K562 (cell line): ENCODE results near the gene SEZ6L. TPM values are rescaled to one million over a fixed set of nuclear protein-coding genes. Genes with fewer than 3 reads are reported as not detected.

Source experiments
- ARID4B ChIP-seq: sonication (generic); formaldehyde crosslinking; IDR thresholded peaks from 2 replicates; pipeline ENCODE4 v1.8.0; 2022; ENCODE audit warnings: mild to moderate bottlenecking, missing genetic modification reagents
- ATF7 ChIP-seq: fragments of 450-650 bp; IDR thresholded peaks from 2 replicates; pipeline ENCODE4 v1.7.1; 2014; ENCODE audit warnings: mild to moderate bottlenecking, moderate library complexity
- CCNT2 ChIP-seq: IDR thresholded peaks from 2 replicates; pipeline ENCODE4 v1.6.1; 2011; ENCODE audit warnings: borderline replicate concordance, low read depth, mild to moderate bottlenecking, moderate library complexity, mixed read lengths, low read length; ENCODE audit not compliant: insufficient read length; ENCODE audit errors: extremely low read depth
- CREM ChIP-seq: IDR thresholded peaks from 2 replicates; pipeline ENCODE4 v1.6.1; 2014; ENCODE audit warnings: antibody characterized with exemption, low read depth
- DACH1 ChIP-seq: fragments of 450-650 bp; IDR thresholded peaks from 2 replicates; pipeline ENCODE4 v1.6.1; 2018; ENCODE audit not compliant: partially characterized antibody
- HOXB6 ChIP-seq: fragments of 250-450 bp; sonication (Bioruptor Pico); IDR thresholded peaks from 2 replicates; pipeline ENCODE4 v1.5.1; 2022; ENCODE audit warnings: mild to moderate bottlenecking, borderline replicate concordance
- IRF2 ChIP-seq: sonication (generic); formaldehyde crosslinking; IDR thresholded peaks from 2 replicates; pipeline ENCODE4 v1.8.1; 2022; ENCODE audit warnings: mild to moderate bottlenecking, missing genetic modification reagents
- PHB2 ChIP-seq: fragments of 450-650 bp; IDR thresholded peaks from 2 replicates; pipeline ENCODE4 v1.6.1; 2017; ENCODE audit warnings: low read depth
- RB1 ChIP-seq: fragments of 450-650 bp; IDR thresholded peaks from 2 replicates; pipeline ENCODE4 v1.6.1; 2017; ENCODE audit warnings: low read depth, mild to moderate bottlenecking
- SMARCB1 ChIP-seq: IDR thresholded peaks from 2 replicates; pipeline ENCODE4 v1.6.1; 2011; ENCODE audit warnings: improper control_type of control experiment, low read depth; ENCODE audit not compliant: insufficient read length
- TBP ChIP-seq: optimal IDR thresholded peaks from 2 replicates; pipeline ENCODE3; 2011; ENCODE audit warnings: low read depth, low read length, improper control_type of control experiment
- ZNF445 ChIP-seq: fragments of 250-450 bp; sonication (Bioruptor Pico); IDR thresholded peaks from 2 replicates; pipeline ENCODE4 v1.4.0; 2020; ENCODE audit warnings: low read depth, mild to moderate bottlenecking, moderate library complexity
- ZNF639 ChIP-seq, 2 experiments: fragments of 200-800 bp in 1 of 2; sonication (Bioruptor generic) in 1 of 2; sonication (generic) in 1 of 2; formaldehyde crosslinking in 1 of 2; IDR thresholded peaks in 1 of 2; conservative IDR thresholded peaks in 1 of 2; 2 replicates each; pipeline versions ENCODE4 v1.5.0 to v1.6.1; 2016 to 2020; ENCODE audit warnings: missing compliant biosample characterization in 1 of 2, missing genetic modification characterization in 1 of 2, missing genetic modification reagents in 1 of 2
- polyA plus RNA-seq, 8 experiments: library from polyadenylated mRNA; depleted of rRNA in 4 of 8; stranded (reverse) in 5 of 8; unstranded in 3 of 8; fragments of >200 nt; fragmentation: Nextera tagmentation in 2 of 8; fragmentation: Illumina TruSeq in 1 of 8; extraction: Ambion mirVana in 2 of 8; extraction: Trizol in 1 of 8; gene quantifications; 2 replicates each; pipeline versions ENCODE4 v1.2.1 to v1.2.3, GENCODE V29; 2011 to 2014; ENCODE audit warnings: inconsistent platforms in 1 of 8, missing spikeins in 1 of 8
- total RNA-seq, 7 experiments: library from RNA; depleted of rRNA in 6 of 7; stranded (reverse); fragments of >200 nt in 6 of 7; fragmentation: Illumina TruSeq in 2 of 7; extraction: Trizol in 2 of 7; gene quantifications; 2 replicates each; pipeline versions ENCODE4 v1.2.1 to v1.2.3, GENCODE V29; 2011 to 2021; ENCODE audit warnings: low replicate concordance in 1 of 7
- TF ChIP-seq, protein P1 (sequence below): sonication (generic); formaldehyde crosslinking; IDR thresholded peaks from 2 replicates; pipeline ENCODE4 v1.9.0; 2022; ENCODE audit warnings: mild to moderate bottlenecking, missing genetic modification reagents
- TF ChIP-seq, protein P2 (sequence below): fragments of 250-450 bp; sonication (Bioruptor Pico); IDR thresholded peaks from 2 replicates; pipeline ENCODE4 v1.8.0; 2021; ENCODE audit warnings: borderline replicate concordance, mild to moderate bottlenecking, moderate library complexity; ENCODE audit not compliant: poor library complexity, severe bottlenecking
- TF ChIP-seq, protein P3 (sequence below), 3 experiments: IDR thresholded peaks in 2 of 3; conservative IDR thresholded peaks in 1 of 3; 2 replicates each; pipeline ENCODE4 v1.5.1; 2011 to 2012; ENCODE audit warnings: low read length in 3 of 3, mild to moderate bottlenecking in 3 of 3, control low read depth in 2 of 3, improper control_type of control experiment in 1 of 3, inconsistent platforms in 1 of 3, low read depth in 1 of 3, mixed read lengths in 1 of 3, moderate library complexity in 1 of 3; ENCODE audit not compliant: insufficient read depth in 2 of 3
- TF ChIP-seq, protein P4 (sequence below): sonication (generic); formaldehyde crosslinking; IDR thresholded peaks from 2 replicates; pipeline ENCODE4 v1.8.0; 2022; ENCODE audit warnings: missing genetic modification reagents, mild to moderate bottlenecking, moderate library complexity, borderline replicate concordance

Gene SEZ6L
- total and polyA plus RNA-seq, 9 of the 15 experiments (the other 6 are each of a cell fraction or from before 2014, with no cell fraction given), result not detected

GRCh38 chr22:26360169-26360885, 191.1 kb downstream of the SEZ6L start (continued):
- TF ChIP-seq CREM, result peak; percentile 49; the same call in 1 of the 2 replicates
- no peak for TF ChIP-seq IRF2 (CRISPR knock-in tag)
- TF ChIP-seq CCNT2, result no peak
- TF ChIP-seq, protein P1, sequence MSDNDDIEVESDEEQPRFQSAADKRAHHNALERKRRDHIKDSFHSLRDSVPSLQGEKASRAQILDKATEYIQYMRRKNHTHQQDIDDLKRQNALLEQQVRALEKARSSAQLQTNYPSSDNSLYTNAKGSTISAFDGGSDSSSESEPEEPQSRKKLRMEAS (CRISPR knock-in tag), result no peak
- no peak for TF ChIP-seq SMARCB1
- TF ChIP-seq ARID4B (CRISPR knock-in tag), result no peak
- TF ChIP-seq, protein P2, sequence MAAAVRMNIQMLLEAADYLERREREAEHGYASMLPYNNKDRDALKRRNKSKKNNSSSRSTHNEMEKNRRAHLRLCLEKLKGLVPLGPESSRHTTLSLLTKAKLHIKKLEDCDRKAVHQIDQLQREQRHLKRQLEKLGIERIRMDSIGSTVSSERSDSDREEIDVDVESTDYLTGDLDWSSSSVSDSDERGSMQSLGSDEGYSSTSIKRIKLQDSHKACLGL (CRISPR knock-in tag), result no peak
- TF ChIP-seq, protein P3, sequence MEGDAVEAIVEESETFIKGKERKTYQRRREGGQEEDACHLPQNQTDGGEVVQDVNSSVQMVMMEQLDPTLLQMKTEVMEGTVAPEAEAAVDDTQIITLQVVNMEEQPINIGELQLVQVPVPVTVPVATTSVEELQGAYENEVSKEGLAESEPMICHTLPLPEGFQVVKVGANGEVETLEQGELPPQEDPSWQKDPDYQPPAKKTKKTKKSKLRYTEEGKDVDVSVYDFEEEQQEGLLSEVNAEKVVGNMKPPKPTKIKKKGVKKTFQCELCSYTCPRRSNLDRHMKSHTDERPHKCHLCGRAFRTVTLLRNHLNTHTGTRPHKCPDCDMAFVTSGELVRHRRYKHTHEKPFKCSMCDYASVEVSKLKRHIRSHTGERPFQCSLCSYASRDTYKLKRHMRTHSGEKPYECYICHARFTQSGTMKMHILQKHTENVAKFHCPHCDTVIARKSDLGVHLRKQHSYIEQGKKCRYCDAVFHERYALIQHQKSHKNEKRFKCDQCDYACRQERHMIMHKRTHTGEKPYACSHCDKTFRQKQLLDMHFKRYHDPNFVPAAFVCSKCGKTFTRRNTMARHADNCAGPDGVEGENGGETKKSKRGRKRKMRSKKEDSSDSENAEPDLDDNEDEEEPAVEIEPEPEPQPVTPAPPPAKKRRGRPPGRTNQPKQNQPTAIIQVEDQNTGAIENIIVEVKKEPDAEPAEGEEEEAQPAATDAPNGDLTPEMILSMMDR (IDR thresholded peaks at IDR 0.05 in 2 of 3, conservative IDR thresholded peaks at IDR 0.05 in 1 of 3; ENCODE audit: insufficient read depth in 2 of 3, low read depth in 1 of 3, low read length in 3 of 3), result peak; percentile 59 to 89 (median 83)
- TF ChIP-seq TBP, result no peak
- TF ChIP-seq, protein P4, sequence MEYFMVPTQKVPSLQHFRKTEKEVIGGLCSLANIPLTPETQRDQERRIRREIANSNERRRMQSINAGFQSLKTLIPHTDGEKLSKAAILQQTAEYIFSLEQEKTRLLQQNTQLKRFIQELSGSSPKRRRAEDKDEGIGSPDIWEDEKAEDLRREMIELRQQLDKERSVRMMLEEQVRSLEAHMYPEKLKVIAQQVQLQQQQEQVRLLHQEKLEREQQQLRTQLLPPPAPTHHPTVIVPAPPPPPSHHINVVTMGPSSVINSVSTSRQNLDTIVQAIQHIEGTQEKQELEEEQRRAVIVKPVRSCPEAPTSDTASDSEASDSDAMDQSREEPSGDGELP (CRISPR knock-in tag), result peak; percentile 36; the same call in 1 of the 2 replicates
- TF ChIP-seq ZNF445 (CRISPR knock-in tag), result no peak
- TF ChIP-seq DACH1, result no peak
- TF ChIP-seq PHB2, result no peak
- no peak; the same call in 1 of the 2 replicates for TF ChIP-seq RB1
- peak; percentile 36; the same call in 1 of the 2 replicates for TF ChIP-seq ATF7
- TF ChIP-seq ZNF639 (CRISPR knock-in tag; conservative IDR thresholded peaks at IDR 0.05 in 1 of 2, IDR thresholded peaks at IDR 0.05 in 1 of 2), result no peak
- no peak for TF ChIP-seq HOXB6 (CRISPR knock-in tag)
